HepG2 (cell line): ENCODE results near the gene LCN1. TPM values are rescaled to one million over a fixed set of nuclear protein-coding genes. Genes with fewer than 3 reads are reported as not detected.
A peak's percentile ranks its signal among the peaks of the same experiment; 100 is the strongest.

ENCODE experiments used
- ATAC-seq: fragments of 200-7000 bp; cut with Tn5 transposase; 3 replicates; pipeline ENCODE4 v1.9.1; 2020; ENCODE audit warnings: mild to moderate bottlenecking, moderate library complexity
- BruUV-seq: library from RNA; stranded (reverse); fragments of 400-500 nt; replicated peaks from 2 replicates; lab custom pipeline; 2021; lab: Mats Ljungman, UMichigan
- CTCF ChIA-PET: fragments of 300-600 bp; formaldehyde crosslinking; extraction: SDS; loops from one replicate; lab custom pipeline; 2021; ENCODE audit warnings: low total read pairs, inconsistent platforms, low intra/inter-chr PET ratio; lab: Yijun Ruan, JAX
- POLR2A ChIA-PET: fragments of 350-600 bp; sonication (Branson Sonifier 250); formaldehyde crosslinking; loops from one replicate; lab custom pipeline; 2020; ENCODE audit warnings: antibody characterized with exemption, inconsistent platforms; lab: Yijun Ruan, JAX
- DNase-seq: peaks from one replicate; pipeline ENCODE4 v3.0.0-alpha.2; 2015; ENCODE audit warnings: low spot score
- FAIRE-seq: peaks from 3 replicates; lab custom pipeline; 2011; peaks lifted over from hg19 to GRCh38; lab: Jason Lieb, UNC
- H2AFZ ChIP-seq: one replicate; pipeline ENCODE4 v1.6.1; 2011; ENCODE audit warnings: low read length, inconsistent platforms
- H3K27ac ChIP-seq: fragments of 300-600 bp; 3 replicates; pipeline ENCODE4 v1.8.0; 2011; ENCODE audit warnings: mixed run types, mild to moderate bottlenecking, mixed read lengths, low read length, inconsistent platforms; ENCODE audit not compliant: insufficient read depth; ENCODE audit errors: extremely low read length
- H3K27me3 ChIP-seq, 2 experiments: fragments of 200-600 bp in 1 of 2; 2 replicates in 1 of 2; 3 replicates in 1 of 2; pipeline versions ENCODE4 v1.6.0 to v1.8.0; 2011; ENCODE audit warnings: low read length in 2 of 2, mild to moderate bottlenecking in 2 of 2, moderate library complexity in 2 of 2, inconsistent platforms in 1 of 2; ENCODE audit not compliant: insufficient read depth in 2 of 2, control insufficient read depth in 1 of 2
- H3K36me3 ChIP-seq, 2 experiments: fragments of 200-600 bp in 1 of 2; replicated peaks in 1 of 2; 2 replicates in 1 of 2; 3 replicates in 1 of 2; pipeline versions ENCODE4 v1.5.1 to v1.8.0; 2011; ENCODE audit warnings: low read length in 2 of 2, inconsistent platforms in 1 of 2; ENCODE audit not compliant: insufficient read depth in 2 of 2, control insufficient read depth in 1 of 2
- H3K4me1 ChIP-seq: 2 replicates; pipeline ENCODE4 v1.5.1; 2012; ENCODE audit warnings: low read length, inconsistent platforms; ENCODE audit not compliant: insufficient read depth
- H3K4me2 ChIP-seq: 2 replicates; pipeline ENCODE4 v1.6.0; 2011; ENCODE audit warnings: low read depth, low read length, inconsistent platforms
- H3K4me3 ChIP-seq, 3 experiments: fragments of 200-600 bp in 1 of 3; sonication (generic), shearing (Covaris generic) in 1 of 3; replicated peaks in 1 of 3; 2 replicates each; pipeline ENCODE4 v1.5.1; 2011 to 2016; ENCODE audit warnings: low read length in 3 of 3, inconsistent platforms in 2 of 3, low read depth in 2 of 3, mild to moderate bottlenecking in 2 of 3, control low read depth in 1 of 3, mixed read lengths in 1 of 3; ENCODE audit not compliant: insufficient read depth in 1 of 3
- H3K79me2 ChIP-seq: one replicate; pipeline ENCODE4 v1.6.1; 2011; ENCODE audit warnings: low read length, inconsistent platforms; ENCODE audit not compliant: insufficient read depth
- H3K9ac ChIP-seq: 2 replicates; pipeline ENCODE4 v1.6.0; 2011; ENCODE audit warnings: mild to moderate bottlenecking, low read depth, low read length, inconsistent platforms; ENCODE audit not compliant: insufficient read depth
- H3K9me3 ChIP-seq: 2 replicates; pipeline ENCODE4 v1.5.1; 2012; ENCODE audit warnings: mild to moderate bottlenecking, low read length
- H4K20me1 ChIP-seq: 2 replicates; pipeline ENCODE4 v1.6.0; 2011; ENCODE audit warnings: inconsistent platforms, mild to moderate bottlenecking, low read length, moderate library complexity; ENCODE audit not compliant: insufficient read depth
- BCL6 ChIP-seq: IDR thresholded peaks from 2 replicates; pipeline ENCODE4 v1.6.1; 2016; ENCODE audit warnings: missing genetic modification reagents, missing compliant biosample characterization
- ELF1 ChIP-seq: sonication (generic); formaldehyde crosslinking; IDR thresholded peaks from 2 replicates; pipeline ENCODE4 v1.4.0; 2020; ENCODE audit warnings: missing genetic modification reagents
- GABPB1 ChIP-seq: IDR thresholded peaks from 2 replicates; pipeline ENCODE4 v1.6.1; 2016; ENCODE audit warnings: mild to moderate bottlenecking, missing genetic modification reagents, moderate library complexity, missing compliant biosample characterization
- GATAD1 ChIP-seq: IDR thresholded peaks from 2 replicates; pipeline ENCODE4 v1.6.1; 2016; ENCODE audit warnings: missing genetic modification reagents, missing compliant biosample characterization
- HIC2 ChIP-seq: sonication (generic); formaldehyde crosslinking; IDR thresholded peaks from 2 replicates; pipeline ENCODE4 v1.9.0; 2022; ENCODE audit warnings: low read depth, missing genetic modification reagents
- MXI1 ChIP-seq: IDR thresholded peaks from 3 replicates; pipeline ENCODE4 v1.6.1; 2012; ENCODE audit warnings: low read depth, low read length, inconsistent platforms, borderline replicate concordance
- NONO ChIP-seq, 2 experiments: fragments of 450-650 bp in 1 of 2; sonication (generic) in 1 of 2; formaldehyde crosslinking in 1 of 2; IDR thresholded peaks in 1 of 2; conservative IDR thresholded peaks in 1 of 2; 2 replicates each; pipeline versions ENCODE4 v1.6.1 to v1.8.0; 2017 to 2022; ENCODE audit warnings: mild to moderate bottlenecking in 1 of 2, missing genetic modification reagents in 1 of 2, moderate library complexity in 1 of 2
- NR2F2 ChIP-seq: IDR thresholded peaks from 2 replicates; pipeline ENCODE4 v1.6.1; 2012; ENCODE audit warnings: low read depth, inconsistent platforms, borderline replicate concordance
- RXRB ChIP-seq: IDR thresholded peaks from 2 replicates; pipeline ENCODE4 v1.6.1; 2016; ENCODE audit warnings: borderline replicate concordance, missing genetic modification reagents, missing compliant biosample characterization
- SNRNP70 ChIP-seq: fragments of 200-400 bp; formaldehyde crosslinking; IDR thresholded peaks from 2 replicates; pipeline ENCODE4 v1.6.1; 2017; ENCODE audit warnings: mild to moderate bottlenecking, low read depth, low read length, moderate library complexity
- SP4 ChIP-seq: sonication (generic); formaldehyde crosslinking; IDR thresholded peaks from 2 replicates; pipeline ENCODE4 v1.8.1; 2023; ENCODE audit warnings: mild to moderate bottlenecking, missing genetic modification reagents
- TFAP4 ChIP-seq: sonication (generic); IDR thresholded peaks from 2 replicates; pipeline ENCODE4 v1.6.1; 2016; ENCODE audit warnings: low read depth, borderline replicate concordance
- ZBTB1 ChIP-seq: sonication (generic); formaldehyde crosslinking; IDR thresholded peaks from 2 replicates; pipeline ENCODE4 v1.4.0; 2020; ENCODE audit warnings: missing genetic modification reagents, borderline replicate concordance
- ZNF296 ChIP-seq: sonication (generic); formaldehyde crosslinking; conservative IDR thresholded peaks from 2 replicates; pipeline ENCODE4 v1.5.0; 2020; ENCODE audit warnings: mild to moderate bottlenecking, missing genetic modification reagents
- ZNF512B ChIP-seq: sonication (generic); formaldehyde crosslinking; IDR thresholded peaks from 2 replicates; pipeline ENCODE4 v1.5.1; 2020; ENCODE audit warnings: missing genetic modification reagents, mild to moderate bottlenecking, borderline replicate concordance
- ZNF660 ChIP-seq: sonication (generic); formaldehyde crosslinking; IDR thresholded peaks from 2 replicates; pipeline ENCODE4 v1.5.1; 2020; ENCODE audit warnings: mild to moderate bottlenecking, low read depth, missing genetic modification reagents, borderline replicate concordance
- ZSCAN9 ChIP-seq: IDR thresholded peaks from 2 replicates; pipeline ENCODE4 v1.6.1; 2016; ENCODE audit warnings: borderline replicate concordance
- WGBS: methylation state at CpG from one replicate; pipeline ENCODE4 v1.1.6; 2017; ENCODE audit warnings: low lambda C conversion rate; 5-methylcytosine and 5-hydroxymethylcytosine counted together
- in situ Hi-C: cut with HindIII; loops from 2 replicates; pipeline ENCODE4 v1.10.0; 2017; ENCODE audit warnings: low pct_unique_long_range_greater_than_20kb; ENCODE audit not compliant: extremely low pct_ligation_motif_present
- intact Hi-C: fragments of 100-400 bp; cut with micrococcal nuclease; formaldehyde crosslinking; loops from one replicate; pipeline ENCODE4 v1.10.0; 2022; ENCODE audit not compliant: unreplicated experiment
- polyA plus RNA-seq, 8 experiments: library from polyadenylated mRNA; depleted of rRNA in 3 of 8; stranded (reverse) in 7 of 8; unstranded in 1 of 8; fragments of >200 nt; fragmentation: Illumina TruSeq in 4 of 8; extraction: Trizol in 4 of 8; gene quantifications; 2 replicates each; pipeline versions ENCODE4 v1.2.1 to v1.2.3, GENCODE V29; 2011 to 2016; ENCODE audit warnings: low read depth in 4 of 8, missing spikeins in 1 of 8, mixed read lengths in 1 of 8; ENCODE audit not compliant: insufficient read depth in 1 of 8
- total RNA-seq, 5 experiments: library from RNA; depleted of rRNA; stranded (reverse); fragments of >200 nt; fragmentation: Illumina TruSeq; extraction: Trizol; gene quantifications; 2 replicates each; pipeline ENCODE4 v1.2.3, GENCODE V29; 2016; ENCODE audit warnings: low read depth in 1 of 5
- TF ChIP-seq, protein P1 (sequence below): fragments of 450-650 bp; IDR thresholded peaks from 2 replicates; pipeline ENCODE4 v1.6.1; 2017

The LCN1 gene
- total and polyA plus RNA-seq, 2 of the 13 experiments (the other 11 are each of a cell fraction or from before 2014, with no cell fraction given), result not detected

DNA sequence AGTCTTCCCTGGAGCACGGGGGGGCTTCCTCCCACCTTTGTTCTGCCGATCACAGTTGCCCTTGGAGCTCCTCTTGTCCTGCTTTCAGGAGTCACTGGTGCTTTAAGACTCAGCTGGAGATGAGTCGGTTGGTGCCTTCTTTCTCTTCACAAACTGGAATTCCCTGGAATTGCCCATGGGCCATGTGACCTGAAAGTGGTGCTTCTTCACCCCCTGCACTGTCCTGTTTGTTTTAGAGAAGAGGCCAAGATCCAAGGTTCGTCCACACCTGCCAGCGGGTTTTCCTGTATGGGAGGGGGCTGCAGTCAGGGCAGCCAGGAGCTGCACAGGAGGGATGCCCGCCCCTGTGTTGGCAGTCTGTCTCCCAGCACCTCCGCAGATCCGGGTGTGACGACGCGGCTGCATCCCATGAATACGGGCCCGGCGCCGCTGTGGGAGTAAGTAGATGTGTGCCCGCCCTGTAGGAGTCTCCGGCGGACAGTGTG, 30.2 kb upstream of the LCN1 start:
- in situ Hi-C loops, result no loop called here
- Histone ChIP-seq H3K4me2 (peak overlapping the region; percentile 75), H3K4me1 (peaks cover 43% of the 10 kb centered on the region), H3K4me3 (peak overlapping the region; percentile 27 to 42 (median 37); a peak in 5 of 6 replicates), H3K36me3 (peaks cover 4 to 6% of the 10 kb centered on the region in 2 experiments; a peak in 3 of 5 replicates), H3K27ac (peak overlapping the region; percentile 61), H3K9me3 (no peaks in the 10 kb centered on the region), H4K20me1 (no peaks in the 10 kb centered on the region), H3K27me3 (no peaks in the 10 kb centered on the region), H3K9ac (peak overlapping the region; percentile 36), H3K79me2 (no peaks in the 10 kb centered on the region), H2AFZ (no peak overlapping the region)
- ChIA-PET CTCF (no interaction called here), POLR2A (interaction anchor here (1.0 to 1.6 kb wide), 3 partner anchors 8 to 11 kb away, joined by 3 to 16 read pairs (median 6); partner anchors contain the start of gene MRPS2)
- DNase-seq, result peak; percentile 68
- WGBS, result 20% methylated on average over 7 of the region's 18 CpGs
- ATAC-seq, result peak; percentile 85
- intact Hi-C loops, result loop anchor here (1.0 kb wide), 1 partner anchor 8 kb away; a partner anchor contains a TSS
- peak; percentile 86 for FAIRE-seq
- BruUV-seq, result no TSS peak
- peak; percentile 59; the same call in 1 of the 2 replicates for TF ChIP-seq RXRB (CRISPR knock-in tag)
- TF ChIP-seq ZBTB1 (CRISPR knock-in tag), result no peak
- TF ChIP-seq BCL6 (CRISPR knock-in tag), result peak; percentile 43; the same call in 1 of the 2 replicates
- TF ChIP-seq TFAP4, result peak; percentile 58; the same call in 1 of the 2 replicates
- TF ChIP-seq GABPB1 (CRISPR knock-in tag), result peak; percentile 51
- TF ChIP-seq, protein P1, sequence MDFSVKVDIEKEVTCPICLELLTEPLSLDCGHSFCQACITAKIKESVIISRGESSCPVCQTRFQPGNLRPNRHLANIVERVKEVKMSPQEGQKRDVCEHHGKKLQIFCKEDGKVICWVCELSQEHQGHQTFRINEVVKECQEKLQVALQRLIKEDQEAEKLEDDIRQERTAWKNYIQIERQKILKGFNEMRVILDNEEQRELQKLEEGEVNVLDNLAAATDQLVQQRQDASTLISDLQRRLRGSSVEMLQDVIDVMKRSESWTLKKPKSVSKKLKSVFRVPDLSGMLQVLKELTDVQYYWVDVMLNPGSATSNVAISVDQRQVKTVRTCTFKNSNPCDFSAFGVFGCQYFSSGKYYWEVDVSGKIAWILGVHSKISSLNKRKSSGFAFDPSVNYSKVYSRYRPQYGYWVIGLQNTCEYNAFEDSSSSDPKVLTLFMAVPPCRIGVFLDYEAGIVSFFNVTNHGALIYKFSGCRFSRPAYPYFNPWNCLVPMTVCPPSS, result no peak
- TF ChIP-seq ELF1 (CRISPR knock-in tag), result peak; percentile 39; the same call in 1 of the 2 replicates
- TF ChIP-seq HIC2, result peak; percentile 84
- no peak for TF ChIP-seq SNRNP70
- TF ChIP-seq ZSCAN9 (CRISPR knock-in tag), result 0 out of 2 replicates have a peak, but pooled peaks have one; percentile 27
- 0 out of 2 replicates have a peak, but pooled peaks have one; percentile 17 for TF ChIP-seq GATAD1 (CRISPR knock-in tag)
- TF ChIP-seq ZNF660 (CRISPR knock-in tag), result no peak
- peak; percentile 20; the same call in 1 of the 3 replicates for TF ChIP-seq MXI1
- no peak for TF ChIP-seq SP4
- TF ChIP-seq NONO (IDR thresholded peaks at IDR 0.05), result no peak
- peak; percentile 65 for TF ChIP-seq NONO (CRISPR knock-in tag; conservative IDR thresholded peaks at IDR 0.05)
- peak; percentile 43; the same call in 1 of the 2 replicates for TF ChIP-seq NR2F2
- no peak for TF ChIP-seq ZNF512B (CRISPR knock-in tag)
- no peak for TF ChIP-seq ZNF296 (CRISPR knock-in tag)
